Skeletal muscle satellite cell (primary cell): ENCODE measurements around the gene PAK6.

Experiments
- H3K27me3 ChIP-seq: 2 replicates; pipeline ENCODE4 v1.7.0; 2013; ENCODE audit warnings: low read length; ENCODE audit not compliant: control insufficient read depth, insufficient read depth
- H3K36me3 ChIP-seq: 2 replicates; pipeline ENCODE4 v1.7.0; 2013; ENCODE audit warnings: mild to moderate bottlenecking, control low read depth, low read length; ENCODE audit not compliant: insufficient read depth
- H3K4me1 ChIP-seq: 2 replicates; pipeline ENCODE4 v1.7.0; 2013; ENCODE audit warnings: low read length; ENCODE audit not compliant: control insufficient read depth, insufficient read depth
- H3K4me2 ChIP-seq: 2 replicates; pipeline ENCODE4 v1.7.0; 2013; ENCODE audit warnings: mild to moderate bottlenecking, low read length
- H3K4me3 ChIP-seq: 2 replicates; pipeline ENCODE4 v1.7.0; 2013; ENCODE audit warnings: low read length
- H3K9ac ChIP-seq: 2 replicates; pipeline ENCODE4 v1.7.0; 2013; ENCODE audit warnings: mild to moderate bottlenecking, low read depth, low read length, moderate library complexity
- H3K9me3 ChIP-seq: replicated peaks from 2 replicates; pipeline ENCODE4 v1.7.0; 2013; ENCODE audit warnings: mild to moderate bottlenecking, control low read depth, low read length

Gene PAK6

DNA sequence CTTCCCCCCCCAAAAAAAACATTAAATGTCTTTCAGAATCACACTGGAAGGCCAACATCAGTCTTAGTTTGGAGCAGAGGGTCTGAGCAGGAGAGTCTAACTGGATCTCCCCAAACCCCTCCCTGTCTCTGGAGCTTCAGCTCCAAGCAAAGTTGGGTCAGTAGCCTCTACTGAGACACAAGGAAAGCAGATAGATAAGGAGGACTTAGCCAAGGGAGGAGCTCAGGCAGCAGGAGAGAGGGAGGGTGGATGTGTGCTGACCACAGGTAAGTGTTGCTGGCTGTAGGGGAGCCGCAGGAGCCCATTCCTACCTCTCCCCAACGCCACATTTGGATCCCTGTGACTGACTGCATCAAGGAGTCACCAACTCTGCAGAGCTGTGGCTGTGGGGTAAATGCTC, 61.9 kb downstream of the PAK6 start:
- Histone ChIP-seq H3K9me3 (peaks cover 7% of the 10 kb centered on the region), H3K27me3 (peaks cover 81% of the 10 kb centered on the region), H3K4me1 (no peaks in the 10 kb centered on the region), H3K9ac (no peak overlapping the region), H3K36me3 (no peaks in the 10 kb centered on the region), H3K4me3 (no peak overlapping the region), H3K4me2 (no peak overlapping the region)

DNA sequence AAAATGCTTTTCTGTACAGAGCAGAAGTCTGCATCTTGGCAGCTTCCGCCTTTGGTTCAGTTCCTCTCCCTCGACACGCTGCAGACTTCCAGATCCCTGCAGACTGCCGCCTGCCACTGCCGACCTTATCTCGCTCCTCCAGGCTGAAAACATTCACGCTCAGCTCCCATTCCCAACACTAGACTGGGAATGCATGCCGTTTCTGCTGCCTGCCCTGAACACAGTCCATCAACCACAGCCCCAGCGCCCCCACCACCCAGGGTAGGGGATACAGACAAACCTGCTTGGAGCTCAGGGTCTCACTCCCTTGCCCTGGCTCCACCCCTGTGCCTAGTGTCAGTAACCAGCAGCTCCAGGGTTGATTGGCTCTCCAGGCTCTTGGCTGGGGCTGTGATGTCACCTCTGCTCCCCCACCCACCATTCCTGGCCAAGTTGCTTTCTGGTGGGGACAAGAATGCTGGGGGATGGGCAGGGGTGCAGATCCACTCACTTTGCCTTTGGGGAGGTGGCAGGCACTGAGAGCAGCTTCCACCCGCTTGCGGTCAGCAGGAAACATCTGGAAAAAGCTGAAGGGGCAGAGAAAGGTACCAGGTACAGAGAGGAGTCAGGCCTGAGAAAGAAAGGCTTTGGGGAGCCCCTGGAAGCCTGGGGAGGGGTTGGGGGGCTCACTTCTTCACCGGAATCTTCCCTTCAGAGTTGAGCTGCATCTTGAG, 62.8 kb downstream of the PAK6 start:
- H3K27me3 ChIP-seq = peaks cover 81% of the 10 kb centered on the region
- H3K4me3 ChIP-seq = no peak overlapping the region
- H3K9me3 ChIP-seq = peaks cover 7% of the 10 kb centered on the region
- no peak overlapping the region for H3K4me2 ChIP-seq
- H3K36me3 ChIP-seq = no peaks in the 10 kb centered on the region
- H3K9ac ChIP-seq = no peak overlapping the region
- H3K4me1 ChIP-seq = no peaks in the 10 kb centered on the region

DNA sequence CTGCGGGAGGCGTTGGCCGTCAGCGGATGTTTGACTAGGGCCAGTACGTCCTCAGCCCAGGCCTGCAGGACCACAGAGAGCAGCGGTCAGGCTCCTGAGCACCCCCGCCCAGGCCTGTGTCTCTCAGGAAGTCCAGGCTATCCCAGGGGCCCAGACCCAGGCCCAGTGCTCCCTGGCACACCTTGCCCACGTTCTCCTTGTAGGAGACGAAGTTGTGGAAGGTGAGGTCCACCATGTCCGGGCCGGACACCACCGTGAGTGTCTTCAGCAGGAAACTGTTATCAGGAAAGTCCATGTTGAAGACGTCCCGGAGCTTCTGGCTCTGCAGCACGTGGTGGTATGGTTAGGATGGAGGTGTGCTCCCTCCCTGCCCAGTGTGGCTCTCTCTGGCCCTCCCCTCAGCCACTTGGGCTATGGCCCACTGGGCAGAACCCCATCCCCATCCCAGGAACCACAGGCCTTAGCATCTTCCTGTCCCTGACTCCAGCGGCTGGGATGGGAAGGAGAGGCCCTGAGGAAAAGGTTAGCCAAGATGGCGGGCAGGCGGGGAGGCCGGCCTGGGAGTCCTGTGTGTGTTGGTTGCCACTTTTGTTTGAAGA, 63.5 kb downstream of the PAK6 start:
- peaks cover 79% of the 10 kb centered on the region for H3K27me3 ChIP-seq
- no peak overlapping the region for H3K4me3 ChIP-seq
- no peaks in the 10 kb centered on the region for H3K4me1 ChIP-seq
- no peak overlapping the region for H3K9ac ChIP-seq
- no peaks in the 10 kb centered on the region for H3K36me3 ChIP-seq
- no peak overlapping the region for H3K4me2 ChIP-seq
- H3K9me3 ChIP-seq = peaks cover 7% of the 10 kb centered on the region

DNA sequence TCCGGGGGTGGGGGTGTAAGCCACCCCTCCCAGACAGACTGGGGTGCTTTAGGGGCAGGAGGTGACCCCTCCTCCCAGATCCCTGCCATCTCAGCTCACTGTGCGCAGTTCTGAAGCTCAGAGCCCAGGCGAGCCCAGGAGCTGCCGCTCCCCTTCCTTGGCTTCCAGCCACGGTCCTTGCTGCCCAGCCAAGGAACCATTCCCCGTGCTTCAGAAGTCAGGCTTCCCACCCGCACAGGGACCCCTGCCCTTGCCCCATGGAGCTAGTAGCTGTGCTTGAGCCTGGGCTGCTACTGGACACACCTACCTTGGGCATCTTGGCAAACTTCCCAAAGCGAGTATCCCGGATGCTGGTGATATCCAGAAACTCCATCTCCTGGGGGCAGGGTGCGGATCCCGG, 64.1 kb downstream of the PAK6 start:
- H3K4me2 ChIP-seq = no peak overlapping the region
- H3K4me1 ChIP-seq = no peaks in the 10 kb centered on the region
- peaks cover 74% of the 10 kb centered on the region for H3K27me3 ChIP-seq
- H3K36me3 ChIP-seq = no peaks in the 10 kb centered on the region
- H3K9ac ChIP-seq = no peak overlapping the region
- peaks cover 7% of the 10 kb centered on the region for H3K9me3 ChIP-seq
- H3K4me3 ChIP-seq = no peak overlapping the region

DNA sequence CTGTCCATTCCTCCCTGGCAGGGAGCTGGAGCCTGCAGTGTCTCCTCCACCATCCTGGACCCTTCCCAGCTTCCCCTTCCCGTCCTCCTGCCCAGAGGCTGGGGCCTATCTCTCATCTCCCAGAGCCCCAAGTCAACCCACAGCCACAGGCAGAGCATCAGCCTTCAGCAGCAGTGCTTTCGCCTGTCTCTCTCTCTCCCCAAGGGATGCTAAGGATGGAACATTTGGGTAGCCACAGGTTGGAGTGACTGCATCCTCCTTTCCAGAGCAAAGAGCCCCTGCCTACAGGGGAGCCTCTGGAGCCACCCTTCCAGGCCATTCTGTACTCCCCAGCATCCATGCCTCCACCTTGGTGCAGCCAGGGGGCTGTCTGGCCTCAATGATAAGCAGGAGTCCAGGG, 64.7 kb downstream of the PAK6 start:
- peaks cover 69% of the 10 kb centered on the region for H3K27me3 ChIP-seq
- no peaks in the 10 kb centered on the region for H3K36me3 ChIP-seq
- no peaks in the 10 kb centered on the region for H3K4me1 ChIP-seq
- H3K4me2 ChIP-seq = no peak overlapping the region
- no peak overlapping the region for H3K4me3 ChIP-seq
- no peak overlapping the region for H3K9ac ChIP-seq
- H3K9me3 ChIP-seq = peaks cover 7% of the 10 kb centered on the region

DNA sequence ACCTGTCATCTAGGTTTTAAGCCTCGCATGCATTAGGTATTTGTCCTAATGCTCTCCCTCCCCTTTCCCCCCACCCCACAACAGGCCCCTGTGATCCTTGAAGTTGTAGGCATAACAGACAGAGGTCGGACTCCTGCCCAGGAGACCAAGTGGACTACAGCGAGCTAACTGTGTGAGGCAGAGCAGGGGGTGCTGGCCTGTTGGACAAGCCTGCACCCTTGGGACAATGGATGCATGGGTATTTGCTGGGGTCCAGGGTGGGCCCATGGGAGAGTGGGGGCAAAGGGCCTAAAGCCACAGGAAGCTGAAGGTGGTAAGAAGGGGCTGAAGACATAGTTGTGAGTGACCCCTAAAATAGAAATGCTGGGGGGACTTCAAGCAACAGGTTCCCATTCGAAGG, 66.4 kb downstream of the PAK6 start:
- Histone ChIP-seq H3K9ac (no peak overlapping the region), H3K4me1 (no peaks in the 10 kb centered on the region), H3K4me3 (no peak overlapping the region), H3K36me3 (no peaks in the 10 kb centered on the region), H3K9me3 (peaks cover 6% of the 10 kb centered on the region), H3K27me3 (peaks cover 70% of the 10 kb centered on the region), H3K4me2 (no peak overlapping the region)

DNA sequence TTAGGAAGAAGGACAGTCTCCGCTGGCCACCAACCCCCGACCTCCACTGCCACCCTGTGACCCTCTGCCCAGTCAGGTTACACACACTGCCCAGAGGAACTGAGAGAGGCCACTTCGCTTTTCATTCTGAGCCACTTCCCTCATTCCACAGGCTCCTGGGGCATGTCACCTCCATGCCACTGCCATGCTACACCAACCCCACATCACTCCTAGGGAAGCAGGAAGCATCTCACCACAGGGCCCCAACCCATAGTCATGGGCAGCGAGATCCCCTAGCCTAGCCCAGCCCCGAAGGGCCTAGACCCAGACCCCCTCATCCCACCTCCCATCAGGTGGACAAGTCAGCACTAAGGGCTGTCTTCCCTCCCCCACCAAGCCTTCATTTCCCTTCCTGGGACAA, 67.5 kb downstream of the PAK6 start:
- no peaks in the 10 kb centered on the region for H3K36me3 ChIP-seq
- H3K4me1 ChIP-seq = no peaks in the 10 kb centered on the region
- peaks cover 73% of the 10 kb centered on the region for H3K27me3 ChIP-seq
- H3K9me3 ChIP-seq = no peaks in the 10 kb centered on the region
- H3K4me3 ChIP-seq = no peak overlapping the region
- no peak overlapping the region for H3K9ac ChIP-seq
- no peak overlapping the region for H3K4me2 ChIP-seq

DNA sequence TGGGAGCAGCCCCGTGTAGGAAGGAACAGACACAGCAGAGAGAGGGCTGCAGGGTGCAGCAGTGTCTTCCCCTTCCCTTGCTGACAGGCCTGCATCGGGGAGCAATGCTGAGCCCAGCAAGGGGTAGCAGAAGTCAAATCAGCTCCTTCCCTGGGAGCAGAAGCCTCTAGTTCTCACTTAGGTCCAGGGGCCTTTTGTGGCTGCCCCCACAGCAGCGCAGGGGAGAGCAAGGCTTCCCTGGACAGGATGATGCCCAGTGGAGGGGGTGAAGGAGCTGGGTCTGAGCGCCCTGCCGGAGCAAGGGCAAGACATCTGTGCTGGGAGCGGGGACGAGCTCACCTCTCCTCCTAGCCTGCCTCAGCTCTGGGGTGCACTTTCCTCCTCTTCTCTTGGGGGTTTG, 68.0 kb downstream of the PAK6 start:
- H3K4me1 ChIP-seq = no peaks in the 10 kb centered on the region
- no peak overlapping the region for H3K9ac ChIP-seq
- H3K4me2 ChIP-seq = no peak overlapping the region
- H3K9me3 ChIP-seq = no peaks in the 10 kb centered on the region
- no peak overlapping the region for H3K4me3 ChIP-seq
- peaks cover 75% of the 10 kb centered on the region for H3K27me3 ChIP-seq
- no peaks in the 10 kb centered on the region for H3K36me3 ChIP-seq

DNA sequence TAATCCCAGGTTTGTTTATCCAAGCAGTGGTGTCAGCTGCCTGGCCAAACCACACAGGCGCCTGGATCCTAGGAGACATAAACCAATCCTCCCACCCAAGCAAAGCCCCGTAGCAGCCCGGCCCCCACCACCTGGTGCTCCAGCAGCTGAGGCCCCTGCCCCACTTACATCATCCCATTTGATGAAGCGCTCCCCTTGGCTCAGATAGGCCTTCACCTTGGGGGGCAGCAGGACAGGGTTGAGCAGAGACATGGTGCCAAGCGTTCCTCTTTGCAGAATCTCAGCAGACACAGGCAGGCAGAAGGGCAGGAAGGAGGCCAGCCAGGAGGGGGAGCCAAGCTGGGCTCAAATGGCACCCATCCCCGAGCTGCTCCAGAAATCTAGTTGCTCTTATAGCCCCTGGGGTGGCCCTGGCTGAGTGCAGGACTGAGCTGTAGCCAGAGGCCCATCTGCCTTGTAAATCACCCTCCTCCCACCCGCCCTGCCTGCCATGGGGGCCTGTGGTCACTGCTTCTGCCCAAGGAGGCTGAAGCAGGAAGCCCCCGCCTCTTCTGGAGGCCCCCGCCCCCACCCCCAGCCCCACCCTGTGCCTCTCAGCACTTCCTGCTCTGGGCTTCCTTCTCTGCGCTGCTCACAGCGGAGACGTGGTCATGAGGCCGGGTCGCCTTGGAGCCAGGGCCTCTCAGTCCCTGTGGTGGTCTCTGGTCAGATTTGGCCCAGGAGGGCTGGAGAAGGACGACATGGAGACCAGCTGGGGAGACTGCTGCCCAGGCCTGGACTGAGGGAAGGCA, 68.8 kb downstream of the PAK6 start, which contains the start of gene PLCB2:
PLCB2 (minus strand) TSS at position 515 of the 791 bp plus-strand sequence; CDS start at position 252, 263 bp downstream.
- H3K4me2 ChIP-seq = no peak within 1 kb of the TSS
- no peaks in the 10 kb centered on the region for H3K9me3 ChIP-seq
- peaks cover 75% of the 10 kb centered on the region for H3K27me3 ChIP-seq
- H3K36me3 ChIP-seq = no peaks in the 10 kb centered on the region
- H3K4me1 ChIP-seq = no peaks in the 10 kb centered on the region
- no peak within 1 kb of the TSS for H3K4me3 ChIP-seq
- H3K9ac ChIP-seq = no peak within 1 kb of the TSS

DNA sequence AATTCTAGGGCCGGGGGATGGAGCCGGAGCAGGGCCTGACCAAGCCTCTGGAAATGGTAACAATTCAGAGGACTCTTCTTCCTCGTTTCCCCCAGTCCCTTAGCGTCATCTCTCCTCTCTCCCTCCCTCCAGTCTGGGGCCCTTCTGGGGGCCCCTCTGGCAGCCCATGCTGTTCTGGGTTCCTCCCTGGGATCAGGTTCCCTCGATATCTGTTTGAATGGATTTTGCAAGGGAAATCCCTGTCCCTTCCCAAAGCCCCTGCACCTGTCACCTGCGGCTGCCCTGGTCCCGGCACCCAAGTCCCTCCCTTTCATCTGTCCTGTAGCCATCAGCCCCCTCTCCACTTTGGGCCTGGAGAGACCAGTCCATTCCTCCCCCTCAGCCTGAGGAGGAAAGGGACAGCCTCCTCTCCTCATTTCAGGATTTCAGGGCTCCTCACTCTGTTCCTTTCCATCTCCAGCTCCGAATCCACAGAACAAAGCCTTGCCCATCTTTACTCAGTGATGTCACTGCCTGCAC, 70.5 kb downstream of the PAK6 start:
- Histone ChIP-seq H3K4me1 (peaks cover 12% of the 10 kb centered on the region), H3K4me3 (no peak overlapping the region), H3K27me3 (peaks cover 61% of the 10 kb centered on the region), H3K9ac (no peak overlapping the region), H3K9me3 (no peaks in the 10 kb centered on the region), H3K4me2 (no peak overlapping the region), H3K36me3 (no peaks in the 10 kb centered on the region)
